ENCODE data around the gene PLCB2. TPM values are rescaled to one million over a fixed set of nuclear protein-coding genes. Genes with fewer than 3 reads are reported as not detected.

The PLCB2 gene
- total and polyA plus RNA-seq, 4 donors, result 7.6 to 21.8 (median 16.5) TPM

GRCh38 chr15:40317580-40317979, 9.8 kb upstream of the PLCB2 start:
- DNase-seq (ENCODE audit: low read depth in 4 of 6, low spot score in 6 of 6), result no peak
- Histone ChIP-seq H3K27me3 (ENCODE audit: control insufficient read depth, insufficient read depth, low read length) (no peaks in the 10 kb centered on the region), H3K4me1 (ENCODE audit: control insufficient read depth, insufficient read depth, low read length) (peaks cover 9% of the 10 kb centered on the region), H3K27ac (ENCODE audit: low read depth, low read length) (no peak overlapping the region), H3K9me3 (ENCODE audit: control insufficient read depth, insufficient read depth, low read length) (no peaks in the 10 kb centered on the region), H3K4me3 (ENCODE audit: low read depth, low read length) (no peak overlapping the region), H3K36me3 (ENCODE audit: control insufficient read depth, insufficient read depth, low read length) (no peaks in the 10 kb centered on the region)
- 63% methylated on average over 2 of the region's 4 CpGs for WGBS (ENCODE audit: insufficient coverage)

- Histone ChIP-seq H3K4me3 (ENCODE audit: low read depth, low read length) (no peak overlapping the region), H3K27me3 (ENCODE audit: control insufficient read depth, insufficient read depth, low read length) (no peaks in the 10 kb centered on the region), H3K36me3 (ENCODE audit: control insufficient read depth, insufficient read depth, low read length) (no peaks in the 10 kb centered on the region), H3K9me3 (ENCODE audit: control insufficient read depth, insufficient read depth, low read length) (no peaks in the 10 kb centered on the region), H3K27ac (ENCODE audit: low read depth, low read length) (no peak overlapping the region), H3K4me1 (ENCODE audit: control insufficient read depth, insufficient read depth, low read length) (peaks cover 3% of the 10 kb centered on the region)
- WGBS (ENCODE audit: insufficient coverage), result 83% methylated on average over 1 of the region's 3 CpGs
- peak in 1 of 6 donors; percentile 74 for DNase-seq (ENCODE audit: low read depth in 4 of 6, low spot score in 6 of 6)
Measured at GRCh38 chr15:40316931-40317330, 9.2 kb upstream of the PLCB2 start.

GRCh38 chr15:40314723-40315276, 7.1 kb upstream of the PLCB2 start:
- no peaks in the 10 kb centered on the region for H3K9me3 ChIP-seq (ENCODE audit: control insufficient read depth, insufficient read depth, low read length)
- no peak for DNase-seq (ENCODE audit: low read depth in 4 of 6, low spot score in 6 of 6)
- H3K27ac ChIP-seq (ENCODE audit: low read depth, low read length), result no peak overlapping the region
- 94% methylated on average over 3 of the region's 4 CpGs for WGBS (ENCODE audit: insufficient coverage)
- no peaks in the 10 kb centered on the region for H3K27me3 ChIP-seq (ENCODE audit: control insufficient read depth, insufficient read depth, low read length)
- no peak overlapping the region for H3K4me3 ChIP-seq (ENCODE audit: low read depth, low read length)
- H3K36me3 ChIP-seq (ENCODE audit: control insufficient read depth, insufficient read depth, low read length), result no peaks in the 10 kb centered on the region
- no peaks in the 10 kb centered on the region for H3K4me1 ChIP-seq (ENCODE audit: control insufficient read depth, insufficient read depth, low read length)

GRCh38 chr15:40313531-40314398, 6.0 kb upstream of the PLCB2 start:
- Histone ChIP-seq H3K4me1 (ENCODE audit: control insufficient read depth, insufficient read depth, low read length) (peaks cover 9% of the 10 kb centered on the region), H3K4me3 (ENCODE audit: low read depth, low read length) (no peak overlapping the region), H3K27ac (ENCODE audit: low read depth, low read length) (no peak overlapping the region), H3K36me3 (ENCODE audit: control insufficient read depth, insufficient read depth, low read length) (no peaks in the 10 kb centered on the region), H3K27me3 (ENCODE audit: control insufficient read depth, insufficient read depth, low read length) (no peaks in the 10 kb centered on the region), H3K9me3 (ENCODE audit: control insufficient read depth, insufficient read depth, low read length) (no peaks in the 10 kb centered on the region)
- WGBS (ENCODE audit: insufficient coverage), result 51% methylated on average over 6 of the region's 10 CpGs
- peak in 2 of 6 donors; percentile 79 to 84 for DNase-seq (ENCODE audit: low read depth in 4 of 6, low spot score in 6 of 6)

- no peaks in the 10 kb centered on the region for H3K9me3 ChIP-seq (ENCODE audit: control insufficient read depth, insufficient read depth, low read length)
- peaks cover 16% of the 10 kb centered on the region for H3K4me1 ChIP-seq (ENCODE audit: control insufficient read depth, insufficient read depth, low read length)
- no peaks in the 10 kb centered on the region for H3K27me3 ChIP-seq (ENCODE audit: control insufficient read depth, insufficient read depth, low read length)
- H3K36me3 ChIP-seq (ENCODE audit: control insufficient read depth, insufficient read depth, low read length), result no peaks in the 10 kb centered on the region
- H3K4me3 ChIP-seq (ENCODE audit: low read depth, low read length), result no peak overlapping the region
- DNase-seq (ENCODE audit: low read depth in 4 of 6, low spot score in 6 of 6), result no peak
- no peak overlapping the region for H3K27ac ChIP-seq (ENCODE audit: low read depth, low read length)
- 95% methylated on average over 10 of the region's 10 CpGs for WGBS (ENCODE audit: insufficient coverage)
Measured at GRCh38 chr15:40312370-40313158, 4.8 kb upstream of the PLCB2 start.

- H3K4me1 ChIP-seq (ENCODE audit: control insufficient read depth, insufficient read depth, low read length), result peaks cover 27% of the 10 kb centered on the region
- H3K27ac ChIP-seq (ENCODE audit: low read depth, low read length), result no peak overlapping the region
- H3K27me3 ChIP-seq (ENCODE audit: control insufficient read depth, insufficient read depth, low read length), result no peaks in the 10 kb centered on the region
- no peaks in the 10 kb centered on the region for H3K36me3 ChIP-seq (ENCODE audit: control insufficient read depth, insufficient read depth, low read length)
- no peak overlapping the region for H3K4me3 ChIP-seq (ENCODE audit: low read depth, low read length)
- H3K9me3 ChIP-seq (ENCODE audit: control insufficient read depth, insufficient read depth, low read length), result no peaks in the 10 kb centered on the region
- WGBS (ENCODE audit: insufficient coverage), result 69% methylated on average over 2 of the region's 3 CpGs
- no peak for DNase-seq (ENCODE audit: low read depth in 4 of 6, low spot score in 6 of 6)
Measured at GRCh38 chr15:40310993-40311392, 3.3 kb upstream of the PLCB2 start.

- peak in 2 of 6 donors; percentile 54 to 55 for DNase-seq (ENCODE audit: low read depth in 4 of 6, low spot score in 6 of 6)
- 13% methylated on average over 2 of the region's 4 CpGs for WGBS (ENCODE audit: insufficient coverage)
- Histone ChIP-seq H3K9me3 (ENCODE audit: control insufficient read depth, insufficient read depth, low read length) (no peaks in the 10 kb centered on the region), H3K27me3 (ENCODE audit: control insufficient read depth, insufficient read depth, low read length) (no peaks in the 10 kb centered on the region), H3K4me1 (ENCODE audit: control insufficient read depth, insufficient read depth, low read length) (peaks cover 27% of the 10 kb centered on the region), H3K4me3 (ENCODE audit: low read depth, low read length) (no peak overlapping the region), H3K36me3 (ENCODE audit: control insufficient read depth, insufficient read depth, low read length) (no peaks in the 10 kb centered on the region), H3K27ac (ENCODE audit: low read depth, low read length) (no peak overlapping the region)
Measured at GRCh38 chr15:40310001-40310959, 2.5 kb upstream of the PLCB2 start.

GRCh38 chr15:40309344-40309862, 1.7 kb upstream of the PLCB2 start:
- no peaks in the 10 kb centered on the region for H3K36me3 ChIP-seq (ENCODE audit: control insufficient read depth, insufficient read depth, low read length)
- peaks cover 27% of the 10 kb centered on the region for H3K4me1 ChIP-seq (ENCODE audit: control insufficient read depth, insufficient read depth, low read length)
- no peak overlapping the region for H3K27ac ChIP-seq (ENCODE audit: low read depth, low read length)
- H3K9me3 ChIP-seq (ENCODE audit: control insufficient read depth, insufficient read depth, low read length), result no peaks in the 10 kb centered on the region
- H3K27me3 ChIP-seq (ENCODE audit: control insufficient read depth, insufficient read depth, low read length), result no peaks in the 10 kb centered on the region
- 88% methylated on average over 5 of the region's 8 CpGs for WGBS (ENCODE audit: insufficient coverage)
- H3K4me3 ChIP-seq (ENCODE audit: low read depth, low read length), result no peak overlapping the region
- no peak for DNase-seq (ENCODE audit: low read depth in 4 of 6, low spot score in 6 of 6)

GRCh38 chr15:40306908-40307307, 827 bp downstream of the PLCB2 start:
- WGBS (ENCODE audit: insufficient coverage), result 33% methylated on average over 2 of the region's 7 CpGs
- no peaks in the 10 kb centered on the region for H3K9me3 ChIP-seq (ENCODE audit: control insufficient read depth, insufficient read depth, low read length)

More at GRCh38 chr15:40306908-40307307, 827 bp downstream of the PLCB2 start:
- no peak for DNase-seq (ENCODE audit: low read depth in 4 of 6, low spot score in 6 of 6)
- no peak overlapping the region for H3K27ac ChIP-seq (ENCODE audit: low read depth, low read length)
- no peaks in the 10 kb centered on the region for H3K36me3 ChIP-seq (ENCODE audit: control insufficient read depth, insufficient read depth, low read length)
- no peaks in the 10 kb centered on the region for H3K27me3 ChIP-seq (ENCODE audit: control insufficient read depth, insufficient read depth, low read length)
- H3K4me3 ChIP-seq (ENCODE audit: low read depth, low read length), result no peak overlapping the region
- peaks cover 27% of the 10 kb centered on the region for H3K4me1 ChIP-seq (ENCODE audit: control insufficient read depth, insufficient read depth, low read length)
